Measurements from ENCODE around the gene OOSP4B. TPM values are rescaled to one million over a fixed set of nuclear protein-coding genes. Genes with fewer than 3 reads are reported as not detected.
"Not testable (repeated sequence)": the region's sequence is repeated elsewhere in the genome, so short reads cannot be mapped to it uniquely, and the experiment has no call there.

Gene OOSP4B
- total and polyA plus RNA-seq, 3 experiments from 2014 or later: not detected

DNA sequence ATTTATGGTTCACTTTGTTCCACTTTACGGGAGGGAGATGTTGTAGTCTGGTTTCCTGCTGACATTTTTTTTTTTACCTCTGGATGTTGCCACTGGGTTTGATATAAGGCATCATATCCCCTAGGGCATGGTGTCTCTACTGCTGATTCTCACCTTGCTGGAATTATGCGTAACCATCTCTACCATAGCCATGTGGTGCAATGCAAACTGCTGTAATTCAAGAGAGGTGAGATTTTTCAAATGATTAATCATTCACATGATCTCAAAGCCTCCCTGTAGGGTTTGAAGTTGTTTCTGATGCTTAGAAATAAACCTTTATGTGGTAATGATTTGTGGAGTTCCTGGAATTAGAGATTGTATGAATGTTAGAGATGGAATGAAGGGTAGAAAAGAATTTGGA lies 52.5 kb downstream of the OOSP4B start:
- Histone ChIP-seq H3K27ac (ENCODE audit: low read depth, low read length) (no peak overlapping the region), H3K9me3 (ENCODE audit: low read length) (no peaks in the 10 kb centered on the region), H3K36me3 (ENCODE audit: insufficient read depth, low read length) (no peaks in the 10 kb centered on the region), H3K27me3 (ENCODE audit: insufficient read depth, low read length, poor library complexity, severe bottlenecking) (no peaks in the 10 kb centered on the region), H3K4me3 (ENCODE audit: low read length) (no peak overlapping the region), H3K4me1 (ENCODE audit: insufficient read depth, low read length) (no peaks in the 10 kb centered on the region)
- H3K27me3 Mint-ChIP-seq: peaks cover 2 to 6% of the 10 kb centered on the region in 2 donors
- H3K27ac Mint-ChIP-seq: no peak overlapping the region
- no peak overlapping the region for H3K4me3 Mint-ChIP-seq
- H3K36me3 Mint-ChIP-seq: no peaks in the 10 kb centered on the region
- POLR2A ChIA-PET: no interaction called here
- no peak for DNase-seq
- no peaks in the 10 kb centered on the region for H3K4me1 Mint-ChIP-seq
- CTCF ChIA-PET: no interaction called here
- peaks cover 0 to 7% (median 0%) of the 10 kb centered on the region in 5 donors for H3K9me3 Mint-ChIP-seq

GRCh38 chr11:60071644-60072043 lies 54.7 kb downstream of the OOSP4B start:
- H3K27ac ChIP-seq (ENCODE audit: low read depth, low read length); POLR2A ChIA-PET; H3K27ac Mint-ChIP-seq; H3K4me3 ChIP-seq (ENCODE audit: low read length); CTCF ChIA-PET; H3K36me3 Mint-ChIP-seq; H3K27me3 Mint-ChIP-seq; H3K27me3 ChIP-seq (ENCODE audit: insufficient read depth, low read length, poor library complexity, severe bottlenecking); DNase-seq; H3K9me3 Mint-ChIP-seq; H3K36me3 ChIP-seq (ENCODE audit: insufficient read depth, low read length); H3K4me1 Mint-ChIP-seq; H3K4me1 ChIP-seq (ENCODE audit: insufficient read depth, low read length); H3K9me3 ChIP-seq (ENCODE audit: low read length); H3K4me3 Mint-ChIP-seq: not testable (repeated sequence)

DNA sequence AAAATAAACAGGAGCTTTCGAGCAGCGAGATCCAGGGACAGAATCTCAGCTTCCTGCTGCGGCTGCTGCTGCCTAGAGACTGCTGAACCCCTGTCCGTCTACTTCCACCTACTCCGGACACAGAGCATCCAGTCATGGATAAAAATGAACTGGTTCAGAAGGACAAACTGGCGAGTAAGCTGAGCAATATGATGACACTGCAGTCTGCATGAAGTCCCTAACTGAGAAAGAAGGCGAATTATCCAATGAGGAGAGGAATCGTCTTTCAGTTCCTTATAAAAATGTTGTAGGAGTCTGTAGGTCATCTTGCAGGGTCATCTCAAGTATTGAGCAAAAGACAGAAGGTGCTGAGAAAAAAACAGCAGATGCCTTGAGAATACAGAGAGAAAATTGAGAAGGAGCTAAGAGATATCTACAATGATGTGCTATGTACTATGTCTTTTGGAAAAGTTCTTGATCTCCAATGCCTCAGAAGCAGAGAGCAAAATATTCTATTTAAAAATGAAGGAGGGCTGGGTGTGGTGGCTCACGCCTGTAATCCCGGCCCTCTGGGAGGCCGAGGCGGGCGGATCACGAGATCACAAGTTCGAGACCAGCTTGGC lies 60.3 kb downstream of the OOSP4B start:
- H3K4me3 ChIP-seq (ENCODE audit: low read length): no peak overlapping the region
- H3K27me3 ChIP-seq (ENCODE audit: insufficient read depth, low read length, poor library complexity, severe bottlenecking): no peaks in the 10 kb centered on the region
- Mint-ChIP-seq H3K27me3 (no peaks in the 10 kb centered on the region), H3K4me1 (no peaks in the 10 kb centered on the region), H3K4me3 (no peak overlapping the region), H3K9me3 (peaks cover 0 to 10% (median 4%) of the 10 kb centered on the region in 5 donors), H3K27ac (no peak overlapping the region), H3K36me3 (no peaks in the 10 kb centered on the region)
- POLR2A ChIA-PET: no interaction called here
- H3K4me1 ChIP-seq (ENCODE audit: insufficient read depth, low read length): no peaks in the 10 kb centered on the region
- H3K36me3 ChIP-seq (ENCODE audit: insufficient read depth, low read length): no peaks in the 10 kb centered on the region
- CTCF ChIA-PET: no interaction called here
- H3K27ac ChIP-seq (ENCODE audit: low read depth, low read length): no peak overlapping the region
- H3K9me3 ChIP-seq (ENCODE audit: low read length): peaks cover 5% of the 10 kb centered on the region
- DNase-seq: no peak

GRCh38 chr11:60077981-60078380 lies 61.0 kb downstream of the OOSP4B start:
- no peak overlapping the region for H3K4me3 Mint-ChIP-seq
- POLR2A ChIA-PET: no interaction called here
- no peak overlapping the region for H3K27ac Mint-ChIP-seq

GRCh38 chr11:60078745-60079144 lies 61.8 kb downstream of the OOSP4B start:
- Histone ChIP-seq H3K36me3 (ENCODE audit: insufficient read depth, low read length) (no peaks in the 10 kb centered on the region), H3K4me3 (ENCODE audit: low read length) (no peak overlapping the region), H3K4me1 (ENCODE audit: insufficient read depth, low read length) (no peaks in the 10 kb centered on the region), H3K27ac (ENCODE audit: low read depth, low read length) (no peak overlapping the region), H3K9me3 (ENCODE audit: low read length) (peaks cover 5% of the 10 kb centered on the region), H3K27me3 (ENCODE audit: insufficient read depth, low read length, poor library complexity, severe bottlenecking) (no peaks in the 10 kb centered on the region)
- Mint-ChIP-seq H3K4me3 (no peak overlapping the region), H3K36me3 (no peaks in the 10 kb centered on the region), H3K4me1 (no peaks in the 10 kb centered on the region), H3K27ac (no peak overlapping the region), H3K27me3 (peaks cover 0 to 2% of the 10 kb centered on the region in 2 donors), H3K9me3 (peaks cover 0 to 10% (median 4%) of the 10 kb centered on the region in 5 donors)
- ChIA-PET POLR2A (no interaction called here), CTCF (no interaction called here)
- no peak for DNase-seq

More at GRCh38 chr11:60077981-60078380, 61.0 kb downstream of the OOSP4B start:
- Mint-ChIP-seq H3K36me3 (no peaks in the 10 kb centered on the region), H3K9me3 (peaks cover 0 to 10% (median 4%) of the 10 kb centered on the region in 5 donors), H3K4me1 (no peaks in the 10 kb centered on the region), H3K27me3 (no peaks in the 10 kb centered on the region)
- no peak for DNase-seq
- Histone ChIP-seq H3K4me1 (ENCODE audit: insufficient read depth, low read length) (no peaks in the 10 kb centered on the region), H3K4me3 (ENCODE audit: low read length) (no peak overlapping the region), H3K27me3 (ENCODE audit: insufficient read depth, low read length, poor library complexity, severe bottlenecking) (no peaks in the 10 kb centered on the region), H3K36me3 (ENCODE audit: insufficient read depth, low read length) (no peaks in the 10 kb centered on the region), H3K27ac (ENCODE audit: low read depth, low read length) (no peak overlapping the region), H3K9me3 (ENCODE audit: low read length) (peaks cover 5% of the 10 kb centered on the region)
- CTCF ChIA-PET: no interaction called here

DNA sequence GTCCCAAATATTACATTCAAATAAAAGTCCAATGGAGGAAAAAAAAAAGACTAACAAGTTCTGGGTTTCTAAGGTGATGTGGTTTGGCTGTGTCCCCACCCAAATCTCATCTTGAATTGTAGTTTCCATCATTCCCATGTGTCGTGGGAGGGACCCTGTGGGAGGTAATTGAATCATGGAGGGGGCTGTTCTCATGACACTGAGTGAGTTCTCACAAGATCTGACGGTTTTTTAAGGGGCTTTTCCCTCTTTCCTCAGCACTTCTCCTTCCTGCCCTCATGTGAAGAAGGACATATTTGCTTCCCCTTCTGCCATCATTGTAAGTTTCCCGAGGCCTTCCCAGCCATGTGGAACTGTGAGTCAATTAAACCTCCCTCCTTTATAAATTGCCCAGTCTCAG lies 63.6 kb downstream of the OOSP4B start:
- Histone ChIP-seq H3K27me3 (ENCODE audit: insufficient read depth, low read length, poor library complexity, severe bottlenecking) (no peaks in the 10 kb centered on the region), H3K27ac (ENCODE audit: low read depth, low read length) (no peak overlapping the region), H3K9me3 (ENCODE audit: low read length) (peaks cover 5% of the 10 kb centered on the region), H3K4me1 (ENCODE audit: insufficient read depth, low read length) (no peaks in the 10 kb centered on the region), H3K36me3 (ENCODE audit: insufficient read depth, low read length) (no peaks in the 10 kb centered on the region), H3K4me3 (ENCODE audit: low read length) (no peak overlapping the region)
- Mint-ChIP-seq H3K27ac (no peak overlapping the region), H3K36me3 (no peaks in the 10 kb centered on the region), H3K27me3 (peaks cover 3 to 11% of the 10 kb centered on the region in 2 donors), H3K9me3 (peaks cover 0 to 10% (median 2%) of the 10 kb centered on the region in 5 donors), H3K4me3 (no peak overlapping the region), H3K4me1 (no peaks in the 10 kb centered on the region)
- DNase-seq: no peak
- POLR2A ChIA-PET: no interaction called here
- CTCF ChIA-PET: no interaction called here

Other genes with a start within 250 kb of the OOSP4B start
- gene MRPL16, start 206.4 kb upstream of the OOSP4B start, total RNA-seq: 10 to 100 TPM; 83.5 to 84.5 TPM
- 75.0 TPM for gene MRPL16, start 206.4 kb upstream of the OOSP4B start, polyA plus RNA-seq
- not detected for gene CBLIF, start 171.7 kb upstream of the OOSP4B start, total RNA-seq
- gene CBLIF, start 171.7 kb upstream of the OOSP4B start, polyA plus RNA-seq: not detected
- gene TCN1, start 150.7 kb upstream of the OOSP4B start, total RNA-seq: not detected
- gene TCN1, start 150.7 kb upstream of the OOSP4B start, polyA plus RNA-seq: not detected
- gene OOSP3, start 138.4 kb upstream of the OOSP4B start, total RNA-seq: not detected
- not detected for gene OOSP3, start 138.4 kb upstream of the OOSP4B start, polyA plus RNA-seq
- under 1 TPM in 1 of 2 experiments, not detected in 1; 0.28 TPM for gene OOSP1, start 78.7 kb upstream of the OOSP4B start, total RNA-seq
- gene OOSP1, start 78.7 kb upstream of the OOSP4B start, polyA plus RNA-seq: not detected
- not detected for gene OOSP4A, start 53.1 kb upstream of the OOSP4B start, total RNA-seq
- gene OOSP4A, start 53.1 kb upstream of the OOSP4B start, polyA plus RNA-seq: not detected
- gene OOSP2, start 23.2 kb downstream of the OOSP4B start, total RNA-seq: not detected
- gene OOSP2, start 23.2 kb downstream of the OOSP4B start, polyA plus RNA-seq: not detected
- not detected for gene MS4A3, start 39.5 kb downstream of the OOSP4B start, total RNA-seq
- gene MS4A3, start 39.5 kb downstream of the OOSP4B start, polyA plus RNA-seq: 0.60 TPM
- gene MS4A2, start 71.5 kb downstream of the OOSP4B start, total RNA-seq: not detected
- gene MS4A2, start 71.5 kb downstream of the OOSP4B start, polyA plus RNA-seq: not detected
- gene MS4A6A, start 165.9 kb downstream of the OOSP4B start, total RNA-seq: 1 to 10 TPM; 1.6 TPM
- gene MS4A6A, start 165.9 kb downstream of the OOSP4B start, polyA plus RNA-seq: 0.97 TPM
- gene MS4A4E, start 226.0 kb downstream of the OOSP4B start, total RNA-seq: not detected
- gene MS4A4E, start 226.0 kb downstream of the OOSP4B start, polyA plus RNA-seq: not detected

Measured in CD8-positive, alpha-beta memory T cell (primary cell).